DMS114 treated with DMSO at 0.1 percent for 48 hours (cell line): ENCODE results near the gene CA11.
A peak's percentile ranks its signal among the peaks of the same experiment; 100 is the strongest.
"Not testable (repeated sequence)": the region's sequence is repeated elsewhere in the genome, so short reads cannot be mapped to it uniquely, and the experiment has no call there.

ENCODE experiments used
- DNase-seq: peaks from one replicate; lab custom pipeline; 2025; ENCODE audit not compliant: unreplicated experiment; lab: John Stamatoyannopoulos, UW

The CA11 gene

DNA sequence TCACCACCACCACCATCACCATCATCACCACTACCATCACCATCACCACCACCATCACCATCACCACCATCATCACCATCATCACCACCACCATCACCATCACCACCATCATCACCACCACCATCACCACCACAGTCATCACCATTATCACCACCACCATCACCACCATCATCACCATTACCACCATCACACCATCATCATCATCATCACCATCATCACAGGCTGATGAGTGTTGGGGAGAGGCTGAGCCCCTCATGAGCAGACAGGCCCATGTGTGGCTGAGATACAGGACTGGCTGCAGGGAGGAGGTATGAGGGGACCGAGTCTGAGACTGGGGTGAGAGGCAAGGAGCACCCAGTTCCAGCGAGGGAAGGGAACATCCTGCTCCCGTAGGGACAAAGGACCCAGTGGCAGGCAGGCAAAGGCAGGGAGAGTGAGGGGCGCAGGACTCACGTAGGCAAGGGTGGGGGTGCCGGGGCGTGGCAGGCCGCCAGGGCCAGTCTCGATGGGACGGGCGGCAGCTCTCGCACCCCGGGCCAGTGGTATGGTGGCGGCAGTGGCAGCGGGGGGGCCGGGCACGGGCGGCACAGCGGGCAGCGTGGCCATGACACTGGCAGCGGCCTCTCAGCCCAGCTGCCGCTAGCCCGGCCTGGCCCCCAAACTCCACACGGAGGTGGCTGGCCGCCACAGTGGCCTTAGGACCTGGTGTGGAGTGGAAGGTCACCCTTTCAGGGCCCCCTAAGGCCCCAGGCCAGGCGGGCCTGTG, 24.1 kb upstream of the CA11 start:
- no peak for DNase-seq

- no peak for DNase-seq
Measured at GRCh38 chr19:48668761-48669160, 22.8 kb upstream of the CA11 start.

- no peak for DNase-seq
Measured at GRCh38 chr19:48668332-48668731, 22.3 kb upstream of the CA11 start.

- no peak for DNase-seq
Measured at GRCh38 chr19:48665786-48666185, 19.8 kb upstream of the CA11 start.

GRCh38 chr19:48664476-48664875, 18.5 kb upstream of the CA11 start:
- no peak for DNase-seq

- no peak for DNase-seq
Measured at GRCh38 chr19:48663667-48664066, 17.7 kb upstream of the CA11 start.

DNA sequence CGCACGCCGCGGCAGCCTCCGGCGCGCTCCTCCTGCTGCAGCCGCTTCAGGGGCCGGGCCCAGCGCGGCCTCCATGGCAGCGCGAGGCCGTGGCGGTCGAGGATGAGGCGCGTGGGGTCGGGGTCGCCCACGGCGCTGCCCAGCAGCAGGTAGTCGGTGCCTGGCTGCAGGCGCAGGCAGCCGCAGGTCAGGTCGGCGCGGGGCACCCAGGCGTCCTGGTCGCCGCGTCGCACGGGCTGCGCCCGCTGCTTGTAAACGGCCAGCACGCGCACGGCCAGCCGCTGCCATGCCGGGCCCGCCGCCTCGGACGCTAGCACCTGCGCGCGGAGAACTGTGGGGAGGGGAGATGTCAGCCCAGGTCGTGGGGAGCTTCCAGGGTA, 15.7 kb upstream of the CA11 start:
- no peak for DNase-seq

GRCh38 chr19:48660852-48661710, 15.1 kb upstream of the CA11 start:
- peak; percentile 73 for DNase-seq

- peak; percentile 8 for DNase-seq
Measured at GRCh38 chr19:48659768-48660167, 13.8 kb upstream of the CA11 start.

- DNase-seq, result no peak
Measured at GRCh38 chr19:48658483-48658882, 12.5 kb upstream of the CA11 start.

- not testable (repeated sequence) for DNase-seq
Measured at GRCh38 chr19:48657828-48658227, 11.8 kb upstream of the CA11 start.

GRCh38 chr19:48656840-48657474, 11.0 kb upstream of the CA11 start:
- DNase-seq, result no peak

- no peak for DNase-seq
Measured at GRCh38 chr19:48654299-48655059, 8.5 kb upstream of the CA11 start.

DNA sequence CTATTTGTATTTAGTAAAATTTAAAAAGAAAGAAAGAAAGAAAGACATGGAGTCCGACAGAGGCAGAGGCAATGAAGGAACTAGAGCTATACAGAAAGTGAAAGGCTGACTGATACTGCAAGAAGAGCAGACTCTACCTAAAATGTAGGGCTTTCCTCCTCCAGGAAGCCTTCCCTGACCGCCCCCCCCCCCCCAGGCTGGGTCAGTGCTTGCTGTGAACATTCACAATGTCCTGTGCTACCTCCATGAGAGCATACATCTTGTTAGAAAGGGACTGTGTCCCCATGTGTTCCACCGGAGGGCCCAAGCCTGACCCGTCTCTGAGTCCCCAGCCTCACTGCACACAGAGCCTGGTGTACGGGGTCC, 5.7 kb upstream of the CA11 start:
- DNase-seq, result no peak

- no peak for DNase-seq
Measured at GRCh38 chr19:48650974-48651682, 5.1 kb upstream of the CA11 start.

DNA sequence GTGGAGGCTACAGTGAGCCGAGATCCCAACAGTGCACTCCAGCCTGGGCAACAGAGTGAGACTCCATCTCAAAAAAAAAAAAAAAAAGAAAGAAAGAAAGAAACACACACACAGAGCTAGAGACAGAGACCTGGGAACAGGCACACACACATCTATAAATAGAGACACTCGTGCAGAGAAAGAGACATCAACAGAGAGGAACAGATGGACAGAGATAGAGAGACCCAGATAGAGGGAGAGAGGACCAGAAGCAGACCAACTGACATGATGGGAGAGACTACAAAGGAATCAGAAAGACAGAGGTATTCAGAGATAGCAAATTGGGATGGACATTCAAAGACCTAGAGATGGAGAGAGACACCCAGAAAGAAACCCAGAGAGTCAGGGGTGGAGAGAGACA, 2.1 kb upstream of the CA11 start:
- no peak for DNase-seq

DNA sequence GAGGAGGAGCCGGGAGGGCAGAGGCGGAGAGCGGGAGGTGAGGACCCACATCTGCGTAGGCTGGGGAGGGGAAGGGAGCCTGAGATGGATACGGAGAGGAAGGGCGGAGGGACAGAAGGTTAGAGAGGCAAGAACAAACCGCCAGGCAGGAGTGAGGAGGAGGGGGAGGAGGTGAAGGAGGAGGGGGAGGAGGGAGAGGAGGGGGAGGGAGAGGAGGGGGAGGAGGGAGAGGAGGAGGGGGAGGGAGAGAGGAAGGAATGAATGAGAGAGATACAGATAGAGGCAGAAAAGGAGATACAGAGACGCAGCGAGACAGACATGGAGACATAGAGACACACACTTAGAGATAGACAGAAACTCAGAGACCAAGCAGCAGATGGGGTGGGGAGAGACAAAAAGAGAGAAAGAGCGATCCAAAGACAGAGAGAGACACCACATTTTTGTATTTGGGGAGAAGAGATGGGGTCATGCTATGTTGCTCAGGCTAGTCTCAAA, 782 bp upstream of the CA11 start:
- DNase-seq, result no peak

DNA sequence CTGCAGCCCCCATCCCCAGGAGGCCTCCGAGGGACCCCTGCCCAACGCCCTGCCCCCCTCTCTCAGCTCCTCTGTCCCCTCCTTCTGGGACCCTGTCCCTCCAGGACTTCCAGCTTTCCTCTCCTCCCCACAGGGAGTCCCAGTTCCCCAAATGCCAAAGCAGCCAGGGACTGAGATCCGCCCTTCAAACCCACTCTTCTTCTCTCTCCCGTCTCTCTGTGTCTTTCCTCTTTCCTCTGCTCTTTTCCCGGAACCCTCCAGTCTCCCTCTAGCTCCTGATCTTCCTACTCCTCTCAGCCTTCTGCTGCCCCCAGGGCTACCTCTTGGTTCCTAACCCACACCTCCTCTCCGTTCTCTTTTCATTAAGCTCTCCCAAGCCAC, 377 bp downstream of the CA11 start:
- no peak for DNase-seq

GRCh38 chr19:48644839-48645619, 958 bp downstream of the CA11 start:
- DNase-seq, result peak; percentile 71

GRCh38 chr19:48644355-48644754, 1.6 kb downstream of the CA11 start:
- no peak for DNase-seq
